Eye (tissue), 1 donor: ENCODE measurements around the gene MCCC2.
"Not testable (repeated sequence)": the region's sequence is repeated elsewhere in the genome, so short reads cannot be mapped to it uniquely, and the experiment has no call there.

Experiments used
- DNase-seq: peaks from one replicate; pipeline ENCODE4 v3.0.0-alpha.2; 2015

The MCCC2 gene

DNA sequence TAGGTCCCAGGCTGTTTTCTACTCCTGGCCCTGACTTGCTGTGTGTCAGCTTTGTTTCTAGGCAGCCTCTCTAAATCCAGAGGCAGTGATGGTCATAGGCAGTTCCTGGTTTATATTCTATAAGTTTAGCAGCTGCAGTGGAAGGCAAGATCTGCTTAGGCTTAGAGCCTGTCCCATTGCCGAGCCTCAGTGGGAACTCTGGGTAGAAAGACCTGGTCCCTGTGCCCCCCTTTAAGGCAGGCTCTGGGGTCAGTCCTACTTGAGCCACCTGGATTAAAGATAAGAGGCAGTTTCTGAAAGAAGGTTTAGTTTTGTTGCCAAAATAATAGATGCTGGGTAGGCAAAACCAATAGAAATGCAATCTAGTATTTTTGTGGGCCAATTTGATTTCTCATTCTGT lies 13.6 kb downstream of the MCCC2 start:
- no peak for DNase-seq

DNA sequence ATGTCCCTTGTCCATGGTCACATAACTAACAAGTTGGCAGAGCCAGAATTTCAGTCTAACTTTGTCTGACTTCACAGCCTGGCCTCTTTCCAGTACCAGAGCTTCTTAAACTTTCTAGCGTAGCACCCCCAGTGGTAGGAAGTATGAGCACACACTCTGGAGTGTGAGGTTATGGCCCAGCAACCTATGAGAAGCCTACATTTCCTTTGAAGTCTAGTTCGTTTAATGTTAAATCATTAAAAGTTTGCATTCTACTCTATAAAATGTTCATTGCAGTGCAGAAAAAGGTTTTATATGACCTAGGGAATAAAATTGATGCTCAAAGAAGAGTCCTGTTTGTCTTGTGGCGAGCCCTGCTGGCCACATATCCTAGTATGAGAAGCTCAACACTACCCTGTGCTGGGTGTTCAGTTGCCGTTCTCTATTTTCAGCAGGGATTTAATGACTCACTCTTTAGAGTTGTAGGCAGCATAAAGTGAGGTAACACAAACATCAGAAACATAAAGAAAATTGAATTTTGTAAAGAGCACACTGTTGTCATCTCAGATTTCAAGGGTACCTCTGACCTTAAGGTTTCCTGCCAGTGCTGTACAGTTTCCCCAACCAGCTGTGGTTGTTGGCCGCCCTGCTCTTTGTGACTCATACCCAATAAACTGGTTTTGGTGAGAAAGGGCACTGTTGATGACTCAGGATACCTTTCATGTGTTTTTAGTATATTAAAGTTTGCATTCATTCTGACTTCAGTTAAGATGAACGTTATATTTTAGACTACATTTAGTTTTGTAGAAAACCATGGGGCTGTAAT lies 14.3 kb downstream of the MCCC2 start:
- peak; percentile 40 for DNase-seq

- not testable (repeated sequence) for DNase-seq
These were observed 22.8 kb downstream of the MCCC2 start for GRCh38 chr5:71609916-71610315.

DNA sequence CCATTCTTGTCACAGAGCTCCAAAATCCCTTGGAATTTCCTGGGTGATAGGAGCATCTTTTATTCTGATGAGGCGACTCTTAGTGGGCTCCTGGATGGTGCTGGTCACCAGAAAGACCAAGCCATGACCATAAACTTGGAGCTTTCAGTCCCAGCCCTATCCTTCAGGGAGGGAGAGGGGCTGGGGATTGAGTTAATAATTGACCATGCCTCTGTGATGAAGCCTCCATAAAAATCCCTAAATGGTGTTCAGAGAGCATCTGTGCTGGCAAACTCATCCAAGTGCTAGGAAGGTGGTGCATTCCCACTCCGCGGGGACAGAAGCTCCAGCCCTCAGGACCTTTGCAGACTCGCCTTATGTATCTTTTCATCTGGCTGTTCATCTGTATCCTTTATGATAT lies 28.7 kb downstream of the MCCC2 start:
- no peak for DNase-seq

- DNase-seq = no peak
These were observed 33.5 kb downstream of the MCCC2 start for GRCh38 chr5:71620630-71621029.

DNA sequence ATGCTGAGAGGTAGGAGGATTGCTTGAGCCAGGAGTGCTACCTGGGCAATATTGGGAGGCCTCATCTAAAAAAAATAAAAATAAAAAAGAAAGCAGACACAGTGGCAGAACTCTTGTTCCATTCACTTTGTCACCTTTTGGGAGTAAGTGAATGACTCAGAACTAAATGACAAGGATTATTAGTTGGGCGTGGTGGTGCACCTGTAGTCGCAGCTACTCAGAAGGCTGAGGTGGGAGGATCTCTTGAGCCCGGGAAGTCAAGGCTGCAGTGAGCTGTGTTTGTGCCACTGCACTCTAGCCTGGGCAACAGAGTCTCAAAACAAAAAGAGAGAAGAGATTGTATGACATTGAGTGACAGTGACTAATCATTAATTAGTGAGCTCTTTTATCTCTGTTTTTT lies 34.1 kb downstream of the MCCC2 start:
- no peak for DNase-seq

DNA sequence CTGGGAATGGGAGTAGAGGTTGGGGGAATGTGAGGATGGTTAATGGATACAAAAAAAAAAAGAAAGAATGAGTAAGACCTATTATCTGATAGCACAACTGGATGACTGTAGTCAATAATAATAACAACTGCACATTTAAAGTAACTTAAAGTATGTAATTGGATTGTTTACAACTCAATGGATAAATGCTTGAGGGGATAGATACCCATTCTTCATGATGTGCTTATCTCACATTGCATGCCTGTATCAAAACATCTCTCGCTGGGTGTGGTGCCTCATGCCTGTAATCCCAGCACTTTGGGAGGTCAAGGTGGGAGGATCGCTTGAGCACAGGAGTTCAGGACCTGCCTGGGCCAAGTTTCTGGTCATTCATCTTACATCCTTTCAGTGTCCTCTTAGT lies 34.6 kb downstream of the MCCC2 start:
- no peak for DNase-seq

- DNase-seq = no peak
These were observed 36.2 kb downstream of the MCCC2 start for GRCh38 chr5:71623221-71623794.

DNA sequence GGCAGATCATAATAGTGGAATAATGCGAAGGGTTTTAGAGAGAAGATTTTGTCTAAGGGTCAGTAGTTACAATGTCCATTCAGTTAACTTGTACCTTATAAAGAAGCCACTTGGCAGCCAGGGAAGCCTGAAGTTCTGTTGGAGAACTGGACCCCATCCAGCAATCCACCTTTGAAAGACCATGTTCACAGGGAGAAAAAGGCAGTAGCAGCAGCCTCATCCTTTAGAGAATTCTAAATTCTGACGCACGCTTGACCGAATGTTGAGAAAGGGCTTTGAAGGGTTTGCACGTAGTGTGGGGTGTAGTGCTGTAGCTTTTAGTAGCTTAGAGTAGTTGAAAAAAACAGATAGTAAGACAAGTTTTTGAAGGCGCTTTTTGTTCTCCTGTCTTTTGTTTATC lies 42.8 kb downstream of the MCCC2 start:
- no peak for DNase-seq

DNA sequence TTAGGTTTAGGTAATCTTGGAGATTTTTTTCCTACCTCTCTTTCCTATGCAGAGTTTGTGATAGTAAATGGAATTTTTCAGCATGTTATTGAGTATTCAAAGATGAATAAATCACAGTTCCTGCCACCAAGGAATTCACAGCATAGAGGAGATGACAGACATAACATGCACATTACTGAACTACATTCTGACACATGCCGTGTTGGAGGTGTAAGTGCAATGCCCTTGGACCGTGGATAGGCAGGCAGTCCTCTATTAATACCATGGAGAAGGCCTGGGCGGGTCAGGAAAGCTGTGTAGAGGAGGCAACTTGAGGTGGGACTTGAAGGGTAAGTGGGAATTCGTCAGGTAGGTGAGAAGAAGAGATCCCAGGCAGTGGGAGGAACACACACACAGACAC lies 43.9 kb downstream of the MCCC2 start:
- no peak for DNase-seq

DNA sequence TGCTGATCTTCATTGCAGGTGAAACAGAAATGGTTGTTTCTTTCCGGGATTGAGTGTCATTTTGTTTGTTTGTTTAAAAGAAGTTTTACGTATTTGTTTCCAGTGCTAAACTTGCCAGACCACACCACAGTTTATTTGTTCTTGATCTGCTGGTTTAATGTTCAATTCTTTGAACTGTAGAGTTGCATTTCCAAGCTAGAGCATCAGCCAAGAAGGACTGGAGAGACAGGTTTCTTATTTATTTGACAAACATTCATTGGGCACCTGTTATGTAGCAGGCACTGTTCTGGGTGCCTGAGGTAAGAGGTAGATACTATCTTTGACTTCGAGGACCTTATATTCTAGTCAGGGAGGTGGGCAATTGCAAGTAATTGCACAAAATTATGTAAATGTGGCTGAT lies 45.0 kb downstream of the MCCC2 start:
- DNase-seq = no peak

DNA sequence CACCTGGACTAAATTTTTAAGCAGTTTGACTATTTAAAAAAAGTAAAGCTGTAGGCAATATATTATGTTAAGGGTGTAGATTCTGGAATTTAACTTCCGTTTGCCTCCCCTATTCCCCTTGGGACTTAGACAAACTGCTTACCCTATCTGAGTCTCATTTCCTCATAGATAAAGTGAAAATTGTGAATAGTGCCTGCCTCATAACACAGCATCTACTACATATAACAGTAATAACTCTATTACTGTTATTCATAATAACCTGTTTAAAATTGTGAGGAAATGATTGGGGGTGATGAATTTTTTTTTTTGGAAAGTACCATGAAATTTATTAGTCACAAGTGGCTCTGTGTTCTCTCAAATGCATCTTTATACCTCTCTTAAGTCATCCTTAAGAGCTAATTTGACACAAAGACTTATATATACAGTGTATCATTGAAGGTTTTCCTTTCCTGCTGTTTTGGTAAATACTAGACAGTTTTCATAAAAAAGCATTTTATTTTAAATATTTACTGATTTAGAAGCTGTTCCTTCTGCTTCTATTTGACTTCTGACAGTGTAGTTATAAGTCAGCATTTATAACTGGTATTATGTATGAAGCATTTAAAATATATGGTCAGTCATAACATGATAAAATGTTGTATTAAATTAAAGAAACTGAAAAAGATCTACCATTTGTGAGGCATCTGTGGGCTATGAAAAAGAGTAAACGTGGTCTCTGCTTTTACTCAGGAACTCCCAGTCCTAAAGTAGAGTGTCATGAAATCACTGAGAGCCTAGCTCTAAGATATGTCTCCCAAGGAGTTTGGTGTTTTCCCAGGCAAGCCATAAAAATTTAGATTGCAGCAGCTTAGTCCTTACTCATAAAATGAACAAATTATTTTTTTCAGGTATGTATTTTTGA lies 46.4 kb downstream of the MCCC2 start:
- no peak for DNase-seq

DNA sequence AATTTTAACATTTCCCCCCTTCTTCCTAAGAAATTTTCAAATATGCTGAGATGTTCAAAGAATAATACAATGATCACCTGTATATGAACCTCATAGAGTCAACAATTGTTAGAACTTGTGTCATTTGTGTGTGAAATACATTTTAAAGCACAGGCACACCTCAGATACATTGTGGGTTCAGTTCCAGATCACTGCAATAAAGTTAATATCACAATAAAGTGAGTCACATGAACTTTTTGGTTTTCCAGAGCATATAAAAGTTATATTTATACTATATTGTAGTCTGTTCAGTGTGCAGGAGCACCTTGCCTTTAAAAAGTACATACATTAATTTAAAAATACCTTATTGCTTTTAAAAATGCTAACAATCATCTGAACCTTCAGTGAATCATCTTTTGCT lies 50.0 kb downstream of the MCCC2 start:
- DNase-seq = no peak

DNA sequence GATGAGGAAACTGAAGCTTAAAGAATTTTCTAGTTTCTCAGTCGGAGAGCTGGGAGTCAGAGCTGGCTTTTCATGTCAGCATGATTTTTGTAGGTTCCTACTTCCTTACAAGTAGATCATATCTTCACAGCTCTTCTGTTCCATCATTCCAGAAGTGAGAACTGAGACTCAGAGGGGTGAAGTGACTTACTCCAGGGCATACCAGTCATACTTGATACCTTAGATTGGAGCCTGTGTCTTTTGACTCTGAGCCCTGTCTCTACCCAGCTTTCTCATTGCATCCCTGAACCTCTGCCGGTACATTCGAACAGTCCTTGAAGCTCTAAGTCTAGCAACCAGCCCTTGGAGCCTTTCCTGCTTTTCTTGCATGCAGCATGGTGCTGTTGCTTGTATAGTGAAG lies 53.3 kb downstream of the MCCC2 start:
- no peak for DNase-seq

GRCh38 chr5:71645030-71645429 lies 57.9 kb downstream of the MCCC2 start:
- no peak for DNase-seq

DNA sequence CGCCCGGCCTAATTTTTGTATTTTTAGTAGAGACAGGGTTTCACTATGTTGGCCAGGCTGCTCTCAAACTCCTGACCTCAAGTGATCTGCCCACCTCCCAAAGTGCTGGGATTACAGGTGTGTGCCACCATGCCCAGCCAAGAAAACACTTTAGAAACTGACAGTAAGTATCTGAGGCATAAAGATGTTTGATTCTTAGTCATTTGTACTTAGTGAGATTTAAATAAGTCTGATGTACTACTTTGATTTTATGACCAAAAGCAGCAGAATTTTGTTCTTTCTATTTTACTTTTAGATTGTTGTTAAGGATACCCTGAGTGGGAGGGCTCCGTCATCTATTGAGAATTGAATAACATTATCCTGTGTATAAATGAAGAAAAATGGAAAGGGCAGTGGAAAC lies 63.8 kb downstream of the MCCC2 start:
- DNase-seq = not testable (repeated sequence)

- no peak for DNase-seq
These were observed 64.4 kb downstream of the MCCC2 start for GRCh38 chr5:71651579-71651978.

DNA sequence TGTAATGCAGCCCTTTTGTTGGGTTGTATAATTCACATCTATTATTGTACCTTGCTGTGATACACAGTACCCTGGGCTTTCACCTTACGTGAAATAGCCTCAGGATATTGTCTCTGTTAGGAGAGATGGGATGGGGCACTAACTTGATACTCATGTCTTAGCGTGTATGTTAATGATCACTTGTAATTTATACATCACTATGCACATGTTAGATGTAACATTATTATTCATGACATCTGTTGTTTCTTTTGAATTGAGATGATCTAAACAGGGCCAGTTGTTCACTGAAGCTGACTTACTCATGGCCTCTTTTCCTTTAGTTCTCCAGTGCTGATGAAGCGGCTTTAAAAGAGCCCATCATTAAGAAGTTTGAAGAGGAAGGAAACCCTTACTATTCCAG lies 65.2 kb downstream of the MCCC2 start:
- no peak for DNase-seq

- no peak for DNase-seq
These were observed 65.8 kb downstream of the MCCC2 start for GRCh38 chr5:71652803-71653543.

GRCh38 chr5:71658916-71659662 lies 71.9 kb downstream of the MCCC2 start:
- DNase-seq = no peak

- no peak for DNase-seq
These were observed 75.2 kb downstream of the MCCC2 start for GRCh38 chr5:71662381-71662780.
